Ecto neural progenitor cell (in vitro differentiated cells): ENCODE data around the gene MYLK.

Experiments
- DNase-seq: peaks from one replicate; pipeline ENCODE4 v3.0.0-alpha.2; 2018; ENCODE audit warnings: low spot score

Gene MYLK

GRCh38 chr3:123791417-123791816, 92.7 kb downstream of the MYLK start:
- no peak for DNase-seq

GRCh38 chr3:123791073-123791370, 93.1 kb downstream of the MYLK start:
- DNase-seq = no peak

DNA sequence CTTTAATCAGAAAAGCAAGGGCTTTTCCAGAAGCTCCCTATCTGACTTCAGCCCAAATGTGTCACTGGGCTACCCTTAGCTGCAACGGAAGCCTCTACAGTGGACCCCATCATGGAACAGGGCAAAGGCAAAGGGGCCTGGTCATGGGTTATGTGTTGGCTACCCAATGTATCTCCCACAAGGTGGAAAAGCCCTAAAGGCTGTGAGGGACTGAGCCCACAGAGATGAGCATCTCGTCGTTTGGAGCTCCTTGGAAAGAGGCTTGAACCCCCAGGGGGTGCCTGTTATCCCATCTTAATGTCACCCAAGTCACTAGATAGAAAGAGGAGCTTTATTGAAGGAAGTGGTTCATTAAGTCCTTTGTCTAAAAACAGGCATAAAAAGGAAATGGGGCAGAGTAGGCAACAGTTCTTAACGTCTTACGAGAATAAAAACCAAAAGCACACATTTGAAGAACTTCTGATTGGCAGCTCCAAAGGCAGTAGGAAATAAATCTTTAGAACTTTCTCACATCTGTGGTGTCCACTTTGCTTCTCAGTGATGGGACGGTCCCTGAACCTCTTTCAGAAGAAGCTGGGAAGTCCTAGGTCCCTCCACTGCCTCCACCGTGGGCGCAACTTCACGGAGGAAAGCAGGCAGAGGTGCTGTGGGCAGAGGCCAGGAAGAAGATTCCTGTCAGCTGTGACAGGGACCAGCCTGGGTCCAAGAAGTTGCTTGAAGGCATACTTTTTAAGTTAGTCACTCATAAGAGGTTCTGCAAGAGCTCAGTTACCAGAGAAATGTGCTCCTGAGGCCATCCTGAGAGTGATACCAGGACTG, 93.7 kb downstream of the MYLK start:
- no peak for DNase-seq

GRCh38 chr3:123789760-123790159, 94.4 kb downstream of the MYLK start:
- no peak for DNase-seq

DNA sequence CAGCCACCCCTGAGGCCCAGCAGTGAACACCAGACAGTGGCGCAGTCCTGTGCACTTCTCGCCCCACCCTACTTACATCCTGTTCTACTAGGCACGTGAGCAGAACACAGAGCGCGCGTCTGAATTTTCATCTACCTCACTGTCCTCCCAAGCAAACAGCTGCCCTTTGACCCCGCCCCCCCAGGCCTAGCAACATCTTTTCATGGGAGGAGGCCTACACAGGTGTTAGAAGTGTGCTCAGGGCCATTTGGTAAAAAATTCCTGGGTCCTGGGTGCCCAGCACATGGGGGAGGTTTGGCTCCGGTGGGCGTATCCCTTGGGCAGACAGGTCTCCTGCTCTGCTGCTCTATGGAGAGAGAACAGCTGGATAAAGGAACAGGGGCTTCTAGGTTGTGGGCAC, 95.0 kb downstream of the MYLK start:
- DNase-seq = no peak

- no peak for DNase-seq
These were observed 95.4 kb downstream of the MYLK start for GRCh38 chr3:123788710-123789109.

DNA sequence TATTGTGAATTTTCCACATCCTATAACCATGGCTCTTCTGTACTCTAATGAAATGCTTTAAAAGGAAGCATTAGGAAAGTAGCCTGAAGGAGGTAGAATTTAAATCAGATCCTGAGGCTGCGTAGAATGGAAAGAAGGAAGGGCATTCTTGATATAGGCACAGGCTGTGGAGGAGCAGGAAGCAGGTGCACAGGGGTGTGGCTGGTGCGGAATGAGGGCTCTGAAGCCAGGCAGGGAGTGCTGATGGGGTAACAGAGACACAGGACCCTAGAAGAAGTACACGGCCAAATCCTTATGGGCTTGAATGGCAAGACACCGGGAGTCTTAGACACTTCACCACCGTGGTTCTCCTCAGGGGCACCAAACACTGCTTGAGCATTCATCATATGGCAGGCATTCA, 97.0 kb downstream of the MYLK start:
- DNase-seq = no peak

DNA sequence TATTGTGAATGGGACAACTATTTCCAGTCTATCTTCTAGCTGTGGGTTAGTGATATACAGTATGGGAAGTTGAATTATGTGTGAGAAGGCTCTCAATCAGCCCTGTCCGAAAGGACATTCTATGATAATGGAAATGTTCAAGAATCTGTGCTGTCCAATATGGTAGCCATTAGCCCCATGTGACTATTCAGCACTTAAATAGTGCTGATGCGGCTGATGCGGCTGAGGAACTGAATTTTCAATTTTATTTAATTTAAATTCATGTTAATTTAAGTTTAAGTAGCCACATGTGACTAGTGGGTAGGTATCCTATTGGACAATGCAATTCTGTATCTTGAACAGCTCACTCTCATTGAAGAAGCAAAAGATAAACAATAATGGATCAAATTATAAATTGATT, 98.5 kb downstream of the MYLK start:
- no peak for DNase-seq

- DNase-seq = no peak
These were observed 100.3 kb downstream of the MYLK start for GRCh38 chr3:123783811-123784210.

DNA sequence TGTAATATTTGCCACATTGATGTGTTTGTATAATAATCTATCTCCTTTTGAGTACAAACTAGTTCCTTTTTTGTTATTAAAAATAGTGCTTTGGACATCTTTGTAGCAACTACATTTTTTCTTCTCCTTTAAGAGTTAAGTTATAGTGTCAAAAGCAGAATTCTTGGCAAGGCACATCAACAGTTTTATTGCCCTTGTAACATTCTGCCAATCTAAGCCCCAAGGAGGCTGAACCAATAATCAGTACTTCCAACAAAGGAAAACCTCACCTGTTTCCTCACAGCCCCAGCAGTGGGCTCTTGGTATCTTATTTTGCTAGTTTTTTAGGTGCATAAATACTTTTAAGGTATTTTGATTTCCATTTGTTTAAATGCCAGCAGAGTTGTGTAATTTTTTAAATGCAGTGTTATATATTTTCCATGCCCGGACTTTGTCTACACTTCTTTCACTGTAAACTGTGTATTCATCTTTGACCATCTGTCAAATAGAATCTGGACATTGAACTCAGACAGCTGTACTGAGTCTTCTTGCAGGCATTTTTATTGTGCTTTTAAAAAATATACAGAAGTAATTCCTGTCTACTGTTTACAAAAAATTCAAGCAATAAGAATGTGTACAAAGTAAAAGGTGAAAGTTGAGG, 101.0 kb downstream of the MYLK start:
- DNase-seq = no peak

DNA sequence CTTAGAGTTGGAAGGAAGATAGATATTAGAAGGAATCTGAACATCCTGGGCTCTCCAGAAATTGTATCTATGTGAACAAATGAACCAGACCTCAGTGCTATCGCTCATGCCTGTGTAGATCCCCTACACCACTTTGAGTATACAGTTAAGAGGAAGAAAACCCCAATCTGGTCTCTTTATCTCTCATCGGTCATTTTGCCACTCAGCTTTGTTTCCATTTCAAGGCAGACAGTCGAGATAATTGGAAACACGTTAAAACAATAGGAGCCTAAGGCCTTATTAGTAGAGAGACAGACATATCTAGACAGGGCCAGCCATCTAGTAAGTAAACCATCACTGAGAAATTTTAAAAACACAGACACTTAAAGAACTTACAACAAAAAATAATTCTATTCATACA, 101.6 kb downstream of the MYLK start:
- no peak for DNase-seq

GRCh38 chr3:123781571-123782275, 102.4 kb downstream of the MYLK start:
- DNase-seq = no peak

GRCh38 chr3:123781138-123781537, 103.0 kb downstream of the MYLK start:
- no peak for DNase-seq

- no peak for DNase-seq
These were observed 103.5 kb downstream of the MYLK start for GRCh38 chr3:123780656-123781055.

GRCh38 chr3:123779655-123780231, 104.4 kb downstream of the MYLK start:
- DNase-seq = no peak

DNA sequence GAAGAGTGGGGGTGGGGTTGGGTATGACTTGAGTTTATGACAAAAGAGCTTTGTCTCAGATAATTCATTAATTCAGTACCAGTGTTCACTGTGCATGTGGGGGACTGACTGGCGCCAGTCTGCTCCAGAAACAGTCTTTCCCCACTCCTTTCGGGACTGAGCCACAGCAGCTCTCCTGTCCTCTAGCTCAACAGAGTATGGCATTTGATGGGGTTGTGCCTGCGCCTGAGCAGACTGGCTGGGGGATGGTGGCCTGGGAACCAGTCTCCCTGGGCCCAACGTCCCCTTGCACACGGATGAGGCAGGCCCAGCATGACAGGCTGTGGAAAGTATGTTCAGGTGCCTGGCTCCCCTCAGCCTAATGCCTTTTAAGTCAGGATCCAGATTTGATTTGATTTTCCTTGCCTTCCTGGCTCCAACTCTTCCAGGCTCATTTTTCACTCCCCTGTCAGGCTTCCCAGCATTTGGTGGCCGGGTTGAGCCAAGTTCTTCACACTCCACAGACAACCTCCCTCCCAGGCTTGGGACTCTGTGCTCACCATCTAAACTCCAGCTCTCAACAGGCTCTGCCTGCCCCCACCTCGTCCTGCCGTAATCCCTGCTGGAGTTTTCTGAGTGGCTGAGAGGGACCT, 105.0 kb downstream of the MYLK start:
- no peak for DNase-seq

DNA sequence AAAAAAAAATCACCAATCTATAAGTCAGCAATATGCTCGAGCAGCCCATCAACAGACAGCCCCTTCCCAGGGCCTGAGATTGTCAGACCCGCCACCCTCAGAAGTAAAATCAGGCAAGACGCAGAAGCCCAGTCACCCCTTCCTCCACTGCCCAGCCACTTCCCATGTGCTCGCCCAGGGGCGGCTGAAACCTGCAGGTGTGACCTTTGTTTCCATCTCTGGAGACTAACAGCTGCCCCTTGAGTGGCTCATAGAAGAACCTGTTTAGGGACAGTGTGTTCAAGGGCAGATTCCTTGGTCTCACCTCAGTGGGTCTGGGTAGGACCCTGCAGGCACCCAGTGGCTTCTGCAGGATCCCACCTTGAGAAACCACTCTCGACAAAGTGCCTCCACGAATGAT, 105.6 kb downstream of the MYLK start:
- DNase-seq = no peak

DNA sequence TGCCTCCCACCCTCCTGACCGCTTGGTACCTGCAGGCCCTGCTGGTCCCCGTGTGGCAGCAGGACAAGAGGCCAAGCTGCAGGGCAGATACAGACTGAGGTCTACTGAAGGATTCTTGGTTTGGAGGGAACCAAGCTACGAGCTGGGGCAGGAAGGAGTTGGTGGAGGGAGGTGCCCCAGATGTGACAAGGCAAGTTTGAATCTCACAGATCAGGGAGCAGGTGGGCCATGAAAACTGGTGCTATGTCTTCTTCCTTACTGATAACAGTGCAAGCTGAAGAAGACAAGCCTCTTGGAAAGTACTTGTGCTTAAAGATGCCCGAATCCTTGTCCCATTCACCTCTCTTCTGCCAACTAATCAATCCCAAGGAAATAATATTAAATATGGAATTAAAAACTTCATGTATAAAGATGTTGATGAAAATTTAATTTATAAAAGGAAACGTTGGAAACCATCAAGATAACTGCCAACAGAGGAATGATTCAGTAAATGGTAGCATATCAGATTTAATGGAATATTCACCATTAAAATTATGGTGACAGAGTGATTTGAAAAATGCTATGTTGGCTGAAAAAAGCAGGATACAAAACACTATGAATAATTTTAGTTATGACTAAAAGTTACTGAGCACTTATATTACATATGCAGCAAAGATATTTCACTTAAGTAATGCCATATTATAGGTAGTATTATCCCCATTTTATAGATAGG, 107.9 kb downstream of the MYLK start:
- DNase-seq = no peak

DNA sequence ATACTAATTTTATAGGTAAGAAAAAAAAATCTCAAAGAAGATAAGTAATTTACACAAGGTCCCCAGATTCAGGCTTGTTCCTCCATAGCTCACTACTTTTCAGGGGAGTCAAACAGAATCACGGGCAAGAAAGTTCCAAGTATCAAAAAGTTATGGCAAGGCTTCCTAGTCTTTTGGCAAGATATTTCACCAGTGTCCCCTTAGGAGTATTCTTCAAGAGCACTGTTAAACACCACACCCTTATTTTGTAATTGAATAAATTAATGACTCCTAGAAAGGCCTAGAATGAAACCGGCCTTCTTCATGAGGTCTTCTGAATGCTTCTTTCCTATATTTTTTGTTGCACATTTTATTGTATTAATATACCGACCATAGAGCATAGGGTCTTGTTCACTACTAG, 109.7 kb downstream of the MYLK start:
- DNase-seq = no peak

GRCh38 chr3:123773681-123774431, 110.3 kb downstream of the MYLK start:
- DNase-seq = no peak

GRCh38 chr3:123769356-123769743, 114.8 kb downstream of the MYLK start:
- no peak for DNase-seq
